ENCODE results near the gene PTH2R.

- TF ChIP-seq CTCF (IDR thresholded peaks at IDR 0.05; ENCODE audit: low read depth, low read length, poor library complexity, severe bottlenecking) (no peak), EZH2phosphoT487 (IDR thresholded peaks at IDR 0.05; ENCODE audit: borderline replicate concordance, low read length) (no peak)
Measured at GRCh38 chr2:208529796-208530195, 123.2 kb downstream of the PTH2R start.

All from DOHH2 (cell line).